AG04450 (cell line): ENCODE measurements around the gene SERTAD4. TPM values are rescaled to one million over a fixed set of nuclear protein-coding genes. Genes with fewer than 3 reads are reported as not detected.

Source experiments
- CTCF ChIA-PET: fragments of 300-600, 350-600 bp; formaldehyde crosslinking; extraction: SDS; loops from one replicate; lab custom pipeline; 2022; ENCODE audit warnings: antibody characterized with exemption, inconsistent platforms; lab: Charles Lee
- POLR2A ChIA-PET: fragments of 350-600 bp; formaldehyde crosslinking; extraction: SDS; loops from one replicate; lab custom pipeline; 2021; ENCODE audit warnings: antibody characterized with exemption, inconsistent platforms; lab: Yijun Ruan, JAX
- DNase-seq: peaks from one replicate; pipeline ENCODE4 v3.0.0-alpha.2; 2011; ENCODE audit warnings: low read depth, low spot score
- H3K27ac ChIP-seq: one replicate; pipeline ENCODE4 v1.5.1; 2012; ENCODE audit warnings: low read depth, low read length, control low read depth
- H3K27me3 ChIP-seq: one replicate; pipeline ENCODE4 v1.6.0; 2012; ENCODE audit warnings: low read length; ENCODE audit not compliant: control insufficient read depth, insufficient read depth
- H3K4me3 ChIP-seq: 2 replicates; pipeline ENCODE4 v1.5.1; 2011; ENCODE audit warnings: mild to moderate bottlenecking, low read depth, low read length, control low read depth
- H3K9me3 ChIP-seq: 2 replicates; pipeline ENCODE4 v1.5.1; 2012; ENCODE audit warnings: low read length; ENCODE audit not compliant: control insufficient read depth, insufficient read depth
- polyA plus RNA-seq: library from polyadenylated mRNA; depleted of rRNA; stranded (reverse); fragments of >200 nt; gene quantifications from 2 replicates; pipeline ENCODE4 v1.2.3, GENCODE V29; 2011
- TF ChIP-seq, protein P1 (sequence below): IDR thresholded peaks from 2 replicates; pipeline ENCODE4 v1.5.1; 2011; ENCODE audit warnings: low read depth, low read length, control low read depth, inconsistent platforms

The SERTAD4 gene
- polyA plus RNA-seq, 1 experiment: 1.7 TPM

DNA sequence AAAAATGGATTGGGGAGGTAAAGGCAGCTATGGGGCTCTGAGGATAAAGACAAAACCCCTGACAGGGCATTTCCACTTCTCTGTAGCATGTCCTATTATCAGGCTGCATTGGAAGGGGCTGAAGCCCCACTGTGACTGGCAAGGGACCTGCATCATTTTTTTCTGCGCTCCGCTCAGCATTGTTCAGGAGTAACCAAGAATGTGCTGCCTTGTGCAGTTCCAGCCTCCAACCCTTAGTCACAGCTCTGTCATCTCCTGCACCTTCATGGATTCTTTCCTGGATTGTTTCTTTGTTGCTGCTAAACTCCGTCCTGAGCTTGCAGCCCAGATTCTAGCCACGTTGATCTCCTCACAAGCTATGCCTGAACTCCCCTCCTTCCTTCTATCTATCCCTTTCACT lies 37.4 kb downstream of the SERTAD4 start:
- Histone ChIP-seq H3K27ac (no peak overlapping the region), H3K4me3 (no peak overlapping the region), H3K9me3 (no peaks in the 10 kb centered on the region), H3K27me3 (peaks cover 20% of the 10 kb centered on the region)
- CTCF ChIA-PET: no interaction called here
- POLR2A ChIA-PET: no interaction called here
- DNase-seq: no peak
- TF ChIP-seq, protein P1, sequence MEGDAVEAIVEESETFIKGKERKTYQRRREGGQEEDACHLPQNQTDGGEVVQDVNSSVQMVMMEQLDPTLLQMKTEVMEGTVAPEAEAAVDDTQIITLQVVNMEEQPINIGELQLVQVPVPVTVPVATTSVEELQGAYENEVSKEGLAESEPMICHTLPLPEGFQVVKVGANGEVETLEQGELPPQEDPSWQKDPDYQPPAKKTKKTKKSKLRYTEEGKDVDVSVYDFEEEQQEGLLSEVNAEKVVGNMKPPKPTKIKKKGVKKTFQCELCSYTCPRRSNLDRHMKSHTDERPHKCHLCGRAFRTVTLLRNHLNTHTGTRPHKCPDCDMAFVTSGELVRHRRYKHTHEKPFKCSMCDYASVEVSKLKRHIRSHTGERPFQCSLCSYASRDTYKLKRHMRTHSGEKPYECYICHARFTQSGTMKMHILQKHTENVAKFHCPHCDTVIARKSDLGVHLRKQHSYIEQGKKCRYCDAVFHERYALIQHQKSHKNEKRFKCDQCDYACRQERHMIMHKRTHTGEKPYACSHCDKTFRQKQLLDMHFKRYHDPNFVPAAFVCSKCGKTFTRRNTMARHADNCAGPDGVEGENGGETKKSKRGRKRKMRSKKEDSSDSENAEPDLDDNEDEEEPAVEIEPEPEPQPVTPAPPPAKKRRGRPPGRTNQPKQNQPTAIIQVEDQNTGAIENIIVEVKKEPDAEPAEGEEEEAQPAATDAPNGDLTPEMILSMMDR: no peak

DNA sequence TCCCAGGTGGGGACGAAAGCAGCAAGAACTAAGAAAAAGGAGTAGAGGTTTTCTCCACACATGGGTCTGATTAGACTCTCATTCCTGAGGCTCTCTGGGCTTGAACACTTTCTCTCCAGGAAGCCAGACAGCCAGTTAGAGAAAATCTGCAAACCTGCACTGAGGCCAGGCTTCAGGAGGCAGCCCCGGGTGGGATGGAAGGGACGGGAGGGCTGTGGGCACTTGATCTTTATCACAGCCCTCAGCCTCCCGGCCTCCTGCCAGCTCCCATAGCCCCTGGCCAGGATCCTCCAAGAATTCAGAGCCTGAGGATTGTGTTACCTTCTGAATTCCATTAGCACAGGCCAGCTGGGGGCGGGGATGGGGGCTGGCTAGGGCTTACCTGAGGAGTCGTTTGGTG lies 40.1 kb downstream of the SERTAD4 start:
- Histone ChIP-seq H3K4me3 (no peak overlapping the region), H3K27me3 (peaks cover 22% of the 10 kb centered on the region), H3K9me3 (no peaks in the 10 kb centered on the region), H3K27ac (no peak overlapping the region)
- DNase-seq: no peak
- TF ChIP-seq, protein P1: no peak
- ChIA-PET CTCF (no interaction called here), POLR2A (no interaction called here)

DNA sequence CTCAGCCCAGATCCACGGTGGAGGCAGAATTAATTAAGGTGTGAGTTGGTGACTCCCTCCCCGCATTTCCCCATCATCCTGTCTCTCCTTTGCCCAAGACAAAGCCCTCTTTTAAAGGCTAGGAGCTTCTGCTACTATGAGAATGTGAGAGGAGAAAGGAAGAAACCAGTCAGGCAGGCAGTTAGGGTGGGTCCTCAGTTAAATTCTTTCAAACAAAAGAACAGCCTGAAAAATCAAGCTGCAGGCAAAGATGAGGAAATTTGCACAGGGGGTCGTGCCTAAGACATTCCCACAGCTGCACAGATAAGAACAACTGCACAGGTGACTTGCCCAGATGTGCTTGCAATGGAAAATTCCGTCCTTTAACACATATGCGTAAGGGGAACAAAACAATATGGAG lies 47.6 kb downstream of the SERTAD4 start:
- Histone ChIP-seq H3K9me3 (peaks cover 16% of the 10 kb centered on the region; the same call in 1 of the 2 replicates), H3K4me3 (no peak overlapping the region), H3K27ac (no peak overlapping the region), H3K27me3 (peaks cover 38% of the 10 kb centered on the region)
- TF ChIP-seq, protein P1: no peak
- ChIA-PET CTCF (interaction anchor here (0.9 kb wide), 1 partner anchor 137 kb away, joined by 4 read pairs; no protein-coding TSS in a partner anchor), POLR2A (no interaction called here)
- no peak for DNase-seq

DNA sequence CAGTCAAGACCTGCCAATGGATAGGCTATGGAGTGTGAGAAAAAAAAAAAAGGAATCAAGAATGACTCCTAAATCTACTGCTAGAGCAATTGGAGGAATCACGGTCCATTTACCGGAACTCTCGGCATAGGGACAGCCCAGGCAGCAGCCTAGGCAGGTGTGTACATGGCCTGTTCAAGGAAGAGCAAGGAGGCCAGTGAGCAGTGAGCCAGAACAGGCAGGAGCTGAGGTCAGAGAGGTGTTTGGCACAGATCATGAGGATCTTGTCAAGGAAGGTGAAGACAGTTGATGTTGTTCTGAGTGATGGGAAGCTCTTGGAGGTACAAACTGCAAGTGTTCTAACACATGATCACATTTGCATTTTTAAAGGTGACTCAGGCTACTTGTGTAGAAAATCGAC lies 55.5 kb downstream of the SERTAD4 start:
- no peaks in the 10 kb centered on the region for H3K9me3 ChIP-seq
- no peak overlapping the region for H3K27ac ChIP-seq
- ChIA-PET CTCF (no interaction called here), POLR2A (no interaction called here)
- TF ChIP-seq, protein P1: no peak
- peaks cover 49% of the 10 kb centered on the region for H3K27me3 ChIP-seq
- DNase-seq: no peak
- no peak overlapping the region for H3K4me3 ChIP-seq

DNA sequence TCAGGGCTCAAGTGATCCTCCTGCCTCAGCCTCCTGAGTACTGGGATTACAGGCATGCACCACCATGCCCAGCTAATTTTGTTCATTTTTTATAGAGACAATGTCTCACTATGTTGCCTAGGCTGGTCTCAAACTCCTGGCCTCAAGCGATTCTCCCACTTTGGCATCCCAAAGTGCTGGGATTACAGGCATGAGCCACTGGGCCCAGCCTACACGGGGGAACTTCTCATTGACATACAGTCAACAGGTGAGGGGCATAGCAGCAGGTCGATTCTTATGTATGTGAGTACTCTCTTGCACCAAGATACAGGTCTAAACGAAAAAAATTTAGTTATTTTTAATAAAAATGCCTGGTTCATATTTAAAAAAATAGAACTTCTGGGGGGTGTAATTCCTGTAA lies 56.7 kb downstream of the SERTAD4 start:
- TF ChIP-seq, protein P1: no peak
- ChIA-PET POLR2A (no interaction called here), CTCF (no interaction called here)
- H3K9me3 ChIP-seq: no peaks in the 10 kb centered on the region
- H3K27me3 ChIP-seq: peaks cover 43% of the 10 kb centered on the region
- H3K27ac ChIP-seq: no peak overlapping the region
- no peak overlapping the region for H3K4me3 ChIP-seq
- no peak for DNase-seq
